GM18861 (cell line): ENCODE measurements around the gene HES1.

Experiments
- ATAC-seq: cut with Tn5 transposase; IDR thresholded peaks from one replicate; pipeline ENCODE4 v1.9.1; 2021; ENCODE audit not compliant: unreplicated experiment

HES1 gene

DNA sequence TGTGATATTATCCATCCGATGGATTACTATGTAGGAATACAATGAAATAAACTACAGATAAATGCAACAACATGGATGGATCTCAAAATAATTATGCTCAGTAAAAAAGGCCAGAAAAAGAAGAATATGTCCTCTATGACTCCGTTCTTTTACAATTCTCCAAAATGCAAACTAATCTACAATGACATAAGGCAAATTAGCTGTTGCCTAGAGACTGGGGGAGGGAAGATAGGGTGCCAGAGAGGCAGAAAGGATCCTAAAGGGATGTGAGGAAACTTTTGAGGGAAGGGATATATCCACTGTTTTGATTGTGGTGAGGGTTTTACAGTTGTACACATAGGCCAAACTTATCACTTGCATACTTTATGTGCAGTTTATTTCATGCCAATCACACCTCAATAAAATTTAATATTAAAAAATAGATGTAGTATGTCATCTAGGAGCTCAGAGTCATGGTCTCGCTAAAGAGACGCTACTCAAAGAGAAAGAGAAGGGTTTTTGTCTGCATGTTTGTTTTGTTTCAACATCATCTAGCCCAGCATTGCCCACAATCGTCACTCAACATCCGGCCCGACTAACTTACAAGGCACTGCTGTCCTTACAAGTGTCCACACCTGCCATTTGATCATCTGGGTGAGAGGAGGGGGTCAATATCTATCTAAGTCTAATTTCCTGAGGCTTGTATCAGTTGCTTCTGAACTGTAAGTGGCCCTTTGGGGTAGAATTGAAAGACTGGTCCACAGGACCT, 29.5 kb downstream of the HES1 start:
- no peak for ATAC-seq

DNA sequence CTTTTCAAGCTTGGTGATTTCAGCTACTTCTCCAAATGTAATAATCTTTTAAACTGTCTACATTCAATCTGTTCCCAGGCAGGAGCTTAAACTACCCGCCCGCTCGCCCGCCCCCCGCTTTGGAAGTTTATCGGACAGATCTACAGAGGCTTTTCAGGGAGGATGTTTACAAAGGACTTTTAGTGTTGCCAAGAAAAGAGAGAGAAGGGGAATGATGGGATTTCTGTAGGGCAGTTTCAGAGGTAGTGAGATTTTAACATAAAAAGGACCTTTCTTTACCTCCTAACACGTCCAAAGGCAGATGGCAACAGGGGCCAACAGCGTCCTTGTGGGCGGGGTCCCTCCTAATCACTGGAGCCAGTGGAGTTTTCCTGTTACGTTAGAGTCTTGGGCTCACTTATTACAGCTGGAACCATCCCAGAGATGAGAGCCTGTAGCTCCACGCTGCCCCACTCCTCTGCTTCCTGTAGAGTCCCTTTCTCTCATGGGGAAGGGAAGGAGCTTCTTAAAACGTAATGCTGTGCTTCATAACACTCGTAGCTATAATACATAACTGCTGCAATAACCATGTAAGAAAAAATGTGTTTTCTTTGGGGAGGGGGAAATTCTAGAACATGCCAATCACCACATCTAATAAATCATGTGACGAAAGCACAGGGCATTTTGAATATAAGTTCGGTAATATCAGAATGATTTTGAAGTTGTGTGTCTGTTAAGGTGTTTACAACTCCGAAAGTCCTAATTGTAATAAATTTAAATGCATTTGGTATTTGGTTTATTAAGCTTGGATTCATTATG, 30.9 kb downstream of the HES1 start:
- ATAC-seq, result no peak

DNA sequence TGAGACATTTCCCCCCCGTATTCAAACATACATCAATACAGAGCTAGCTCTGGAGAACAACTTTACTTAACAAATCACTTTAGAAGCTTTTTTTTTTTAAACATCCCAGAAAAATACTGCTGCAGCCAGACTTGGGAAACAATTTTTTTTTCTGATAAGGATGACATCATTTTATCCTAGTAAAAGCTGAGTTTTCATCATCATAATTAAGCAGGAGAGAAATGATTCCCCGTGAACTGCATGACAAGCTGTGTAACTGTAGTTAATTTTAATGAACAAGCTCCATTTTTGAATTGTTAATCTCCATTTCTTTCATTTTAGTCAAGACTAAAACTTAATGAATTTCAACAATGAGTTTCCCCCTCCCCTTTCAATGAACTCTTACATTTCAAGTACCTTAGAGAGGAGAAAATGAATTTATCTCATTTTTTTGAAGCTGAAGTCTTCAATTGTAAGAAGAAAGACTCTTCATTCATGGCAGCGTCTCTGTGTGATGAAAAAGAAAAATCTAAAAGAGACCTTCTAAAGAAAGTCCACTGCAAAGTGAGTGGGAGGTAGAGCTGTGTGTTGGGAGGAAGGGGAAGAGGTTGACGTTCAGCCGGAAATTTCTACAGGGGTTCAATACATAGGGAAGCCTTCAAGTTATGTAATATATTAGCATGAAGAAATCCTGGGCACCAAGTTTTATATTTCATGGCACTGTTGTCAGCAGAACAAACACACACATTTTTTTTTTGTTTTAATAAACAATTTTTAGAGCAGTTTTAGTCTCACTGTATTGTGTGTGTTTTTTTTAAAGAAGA, 31.7 kb downstream of the HES1 start:
- ATAC-seq, result no peak

DNA sequence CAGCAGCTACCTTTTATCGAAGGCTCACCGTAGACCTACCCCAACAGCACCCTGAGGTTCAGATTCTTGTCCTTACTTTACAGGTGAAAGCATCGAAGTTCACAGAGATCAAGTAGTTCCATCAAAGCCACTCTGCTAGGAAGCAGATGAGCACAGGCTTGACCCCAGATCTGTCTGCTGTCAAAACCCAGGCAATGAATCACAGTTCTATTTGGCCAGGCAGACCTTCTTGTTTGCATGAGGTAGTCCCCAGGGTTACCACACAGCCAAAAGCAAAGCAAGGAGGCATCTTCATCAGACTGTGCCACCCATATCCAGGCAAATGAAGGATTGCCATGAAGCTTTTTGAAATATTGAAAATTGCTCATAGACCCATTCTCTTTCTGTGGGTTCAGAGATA, 33.0 kb downstream of the HES1 start:
- no peak for ATAC-seq

DNA sequence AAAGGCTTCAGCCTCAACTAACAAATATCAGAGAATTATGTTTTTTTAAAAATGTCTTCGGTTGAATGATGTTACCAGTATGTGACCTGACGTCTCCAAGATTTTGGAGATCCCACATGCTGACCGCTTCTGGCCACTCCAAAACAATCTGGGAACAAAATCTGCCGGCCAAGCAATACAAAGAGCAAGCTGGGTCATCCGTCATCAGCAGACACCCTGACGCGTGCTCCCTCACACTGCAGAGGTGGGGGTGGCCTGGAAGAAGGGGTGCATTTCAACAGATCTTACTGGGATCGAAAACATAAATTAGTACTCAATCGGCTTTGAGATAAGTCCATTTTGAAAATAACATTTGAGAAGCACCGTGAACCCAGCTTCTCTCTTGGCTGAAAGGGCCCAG, 33.6 kb downstream of the HES1 start:
- ATAC-seq, result no peak

DNA sequence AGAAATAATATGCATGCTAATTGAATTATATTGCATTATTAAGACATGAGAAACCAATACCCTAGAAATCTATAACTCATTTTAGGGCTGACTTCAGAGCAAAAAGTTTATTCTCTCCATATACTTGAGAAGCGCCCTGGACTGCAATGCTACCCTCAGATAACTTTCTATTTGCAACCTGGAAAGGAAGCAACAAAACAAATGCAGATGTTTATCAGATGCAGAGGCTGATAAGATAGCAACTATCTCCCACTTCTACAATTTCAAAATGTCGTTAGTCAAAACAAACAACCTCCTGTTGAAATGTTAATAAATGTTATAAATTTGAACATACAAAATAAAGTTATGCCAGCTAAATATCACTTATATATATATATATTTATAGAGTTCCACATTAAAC, 34.8 kb downstream of the HES1 start:
- ATAC-seq, result no peak

DNA sequence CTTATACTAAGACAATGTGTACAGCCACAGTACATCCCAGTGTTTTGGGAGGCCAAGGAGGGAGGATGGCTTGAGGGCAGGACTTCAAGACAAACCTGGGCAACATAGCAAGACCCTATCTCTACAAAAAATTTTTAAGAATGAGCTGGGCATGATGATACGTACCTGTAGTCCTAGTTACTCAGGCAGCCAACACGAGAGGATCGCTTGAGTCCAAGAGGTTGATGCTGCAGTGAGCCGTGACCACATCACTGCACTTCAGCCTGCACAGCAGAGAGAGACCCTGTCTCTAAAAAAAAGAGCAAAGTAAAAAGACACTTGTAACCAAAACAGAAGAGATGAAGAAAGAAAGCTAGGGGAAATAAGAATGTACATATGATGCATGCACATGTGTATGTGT, 38.5 kb downstream of the HES1 start:
- ATAC-seq, result no peak

DNA sequence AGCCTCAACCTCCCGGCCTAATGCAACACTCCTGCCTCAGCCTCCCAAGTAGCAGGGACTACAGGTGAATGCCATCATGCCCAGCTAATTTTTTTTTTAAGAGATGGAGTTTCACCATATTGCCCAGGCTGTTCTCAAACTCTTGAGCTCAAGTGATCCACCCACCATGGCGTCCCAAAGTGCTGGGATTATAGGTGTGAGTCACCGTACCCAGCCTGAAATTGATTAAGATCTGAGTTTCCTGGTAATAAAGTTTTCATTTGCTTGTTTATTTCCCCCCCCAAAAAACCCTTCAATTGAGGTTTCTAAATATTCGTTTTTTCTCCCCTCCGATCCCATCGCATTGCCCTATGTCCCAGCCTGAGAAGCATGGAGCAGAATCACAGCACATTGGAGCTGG, 39.0 kb downstream of the HES1 start:
- no peak for ATAC-seq

DNA sequence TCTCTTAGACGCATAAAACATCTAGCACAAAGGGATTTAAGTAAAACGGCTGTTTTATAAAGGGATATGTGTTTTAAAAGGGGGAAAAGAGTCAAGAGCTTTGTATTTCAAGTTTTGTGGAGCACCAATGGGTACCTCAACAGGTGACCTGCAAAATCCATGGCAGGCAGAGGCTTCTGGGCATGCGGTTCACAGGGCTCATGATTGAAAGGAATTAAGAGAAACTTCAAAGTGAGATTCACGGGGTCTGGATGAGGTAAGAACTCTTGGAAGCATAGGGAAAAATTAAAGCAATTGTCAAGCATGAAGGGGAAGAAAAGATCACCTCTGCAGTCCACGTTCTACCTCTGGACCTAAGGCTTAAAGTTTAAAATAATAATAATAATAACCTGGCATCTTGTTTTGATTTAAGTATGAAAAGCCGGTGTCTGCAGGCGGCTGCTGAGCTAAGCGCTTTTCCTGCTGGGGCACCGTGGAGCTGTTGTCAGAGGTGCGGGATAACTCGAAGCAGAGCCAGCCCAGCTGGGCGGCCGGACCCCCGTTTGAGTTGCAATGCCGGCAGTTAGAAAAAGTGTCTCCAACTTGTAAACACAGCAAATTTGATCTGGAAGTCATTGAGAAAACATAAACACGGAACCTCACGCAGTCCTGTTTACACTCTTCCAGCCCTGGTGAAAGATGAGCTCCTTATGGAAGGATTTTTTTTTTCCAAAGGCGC, 40.5 kb downstream of the HES1 start:
- ATAC-seq, result no peak

DNA sequence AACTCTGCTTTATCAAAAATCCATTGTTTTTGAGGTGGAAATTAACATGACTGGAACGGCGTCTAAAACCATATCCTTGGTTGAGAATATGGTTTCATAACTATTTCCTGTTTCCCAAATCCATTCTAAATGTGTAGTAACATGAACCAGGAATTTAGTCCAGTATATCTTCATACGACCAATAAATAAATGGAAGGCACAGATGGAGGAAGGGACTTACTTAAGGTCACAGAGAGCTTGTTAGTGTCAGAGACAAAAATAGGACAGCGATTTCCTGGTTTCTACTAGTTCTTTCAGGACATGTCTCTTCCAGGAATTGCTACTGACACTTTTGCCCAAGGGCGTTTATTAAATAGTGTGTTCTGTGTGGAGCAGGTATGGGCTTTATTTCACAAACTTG, 41.2 kb downstream of the HES1 start:
- ATAC-seq, result no peak

DNA sequence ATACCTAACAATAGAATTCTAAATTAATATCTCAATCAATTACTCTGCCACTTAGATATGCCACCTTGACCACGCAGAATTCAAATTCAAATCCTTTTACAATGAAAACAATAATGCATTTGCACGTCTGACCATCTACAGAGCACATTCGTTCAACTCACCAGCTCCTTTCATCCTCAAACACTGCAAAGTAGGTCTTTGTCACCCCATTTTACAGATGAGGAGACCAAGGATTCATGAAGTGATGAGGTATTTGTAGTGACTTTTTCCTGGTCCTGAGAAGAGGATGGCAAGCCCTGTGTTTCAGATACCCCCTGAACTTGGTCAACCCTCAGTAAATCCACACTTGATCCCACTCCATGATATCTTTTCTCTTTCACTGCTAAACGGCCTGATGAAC, 42.2 kb downstream of the HES1 start:
- no peak for ATAC-seq

DNA sequence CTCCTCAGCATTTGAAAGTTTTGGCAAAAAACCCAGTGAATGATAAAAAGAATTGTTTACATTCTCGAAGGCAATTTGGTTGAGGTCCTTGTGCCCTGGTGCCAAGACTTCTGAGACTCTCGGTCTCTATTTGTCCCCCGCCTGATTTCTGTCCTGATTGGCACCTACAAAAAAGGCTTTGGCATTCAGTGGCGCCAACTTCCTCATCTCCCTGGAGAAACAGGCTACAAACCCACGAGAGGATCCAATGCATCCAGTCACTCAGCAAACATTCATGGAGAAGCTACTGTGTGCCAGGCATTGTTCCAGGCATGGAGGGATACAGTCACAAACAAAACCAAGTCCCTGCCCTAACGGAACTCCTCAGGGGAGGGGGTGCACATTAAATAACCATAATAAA, 42.7 kb downstream of the HES1 start:
- no peak for ATAC-seq

DNA sequence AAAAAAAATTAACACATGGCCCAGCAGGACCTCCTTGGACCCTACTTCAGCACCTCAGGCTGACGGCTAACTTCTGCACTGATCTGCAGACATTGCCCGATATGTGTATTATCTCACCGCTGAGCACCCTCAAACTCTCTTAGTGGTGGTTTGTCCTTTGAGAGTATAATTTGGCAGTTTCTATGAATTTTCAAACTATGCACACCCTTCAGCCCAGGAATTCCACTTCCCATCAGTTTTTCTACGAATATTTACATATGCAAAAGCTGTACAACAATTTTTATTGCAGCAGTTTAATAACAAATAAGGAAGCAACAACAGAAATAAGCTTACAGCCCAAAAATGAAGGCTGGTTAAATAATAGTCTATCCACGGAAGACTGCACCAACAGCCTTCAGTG, 44.6 kb downstream of the HES1 start:
- ATAC-seq, result no peak

DNA sequence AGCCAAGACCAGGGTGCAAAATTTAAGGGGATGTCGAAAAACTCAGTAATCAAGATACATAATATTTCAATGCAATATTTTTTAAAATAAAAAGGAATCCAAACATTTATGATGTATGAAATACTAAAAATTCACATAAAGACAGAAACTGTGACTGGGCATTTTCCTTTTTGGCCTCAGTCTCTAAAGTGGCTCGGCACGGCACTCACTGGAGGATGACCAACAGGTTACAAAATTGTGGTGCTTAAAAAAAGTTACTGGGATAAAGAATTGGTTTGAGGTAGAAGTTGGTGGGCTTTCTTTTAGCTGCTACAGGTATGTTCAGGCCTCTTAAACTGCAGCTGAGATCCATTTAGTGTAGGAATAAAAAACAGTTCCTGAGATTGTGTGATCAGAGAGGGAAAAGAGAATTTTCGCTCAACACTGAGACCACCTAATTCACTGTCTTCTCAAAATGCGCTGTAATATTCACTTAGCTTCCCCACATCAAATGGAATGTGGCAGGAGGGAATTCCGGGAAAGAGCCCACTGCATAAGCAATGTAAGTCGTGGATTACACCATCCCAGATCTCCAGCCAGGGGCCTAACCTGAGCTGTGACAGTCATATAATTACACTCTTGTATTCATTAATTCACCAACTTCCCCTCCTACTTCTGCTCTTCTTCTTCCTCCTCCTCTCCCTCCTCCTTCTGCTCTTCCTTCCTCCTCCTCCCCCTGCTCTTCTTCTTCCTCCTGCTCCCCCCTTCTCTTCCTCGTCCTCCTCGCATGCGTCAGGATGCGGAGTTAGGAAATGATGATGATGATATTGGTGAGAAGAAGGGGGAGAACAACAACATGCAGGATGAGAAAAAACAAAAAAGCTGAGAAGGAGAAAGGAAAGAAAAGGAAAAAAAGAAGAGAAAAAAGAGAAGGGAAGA, 45.9 kb downstream of the HES1 start:
- ATAC-seq, result no peak

DNA sequence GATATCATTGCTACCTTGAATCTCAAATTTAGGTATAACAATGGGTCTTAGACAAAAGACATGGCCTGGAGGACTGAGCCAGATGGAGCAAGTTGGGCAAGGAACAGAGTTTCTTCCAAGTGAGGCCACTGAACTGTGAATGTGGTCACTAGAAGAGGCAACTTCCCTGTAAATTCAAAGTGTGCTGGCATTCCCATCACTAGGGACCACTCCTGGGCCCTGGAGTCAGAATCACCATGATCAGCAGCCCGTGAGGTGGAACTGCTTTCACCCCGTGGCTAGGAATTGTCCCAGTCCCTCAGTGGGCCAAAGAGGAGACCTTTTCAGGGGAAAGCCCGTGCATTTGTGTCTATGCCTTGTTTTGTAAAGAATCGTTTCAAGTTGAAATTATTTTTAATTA, 47.3 kb downstream of the HES1 start:
- ATAC-seq, result no peak

DNA sequence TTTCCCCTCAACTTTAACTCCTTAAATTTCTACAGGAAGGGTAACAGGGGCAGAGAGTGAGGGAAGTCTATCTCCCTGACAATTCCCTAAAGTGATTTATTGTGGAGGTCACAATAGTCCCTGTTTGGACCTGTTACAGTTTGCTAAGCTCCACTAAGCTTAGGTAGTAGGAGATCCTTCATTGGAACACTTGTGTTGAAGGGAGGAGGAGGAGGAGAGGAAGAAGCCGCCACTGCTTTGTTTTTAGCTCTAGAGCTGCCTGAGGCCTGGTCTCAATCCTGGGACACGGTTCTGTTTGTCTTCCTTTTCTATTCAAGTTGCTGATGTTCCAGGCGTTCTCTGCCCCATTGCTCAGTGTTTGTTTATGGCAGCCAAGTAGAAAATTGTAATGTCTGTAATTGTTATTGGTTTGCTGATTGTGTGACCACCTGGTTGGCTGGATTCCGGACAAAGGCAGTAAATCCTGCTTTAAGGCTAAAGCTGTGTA, 48.4 kb downstream of the HES1 start:
- no peak for ATAC-seq

DNA sequence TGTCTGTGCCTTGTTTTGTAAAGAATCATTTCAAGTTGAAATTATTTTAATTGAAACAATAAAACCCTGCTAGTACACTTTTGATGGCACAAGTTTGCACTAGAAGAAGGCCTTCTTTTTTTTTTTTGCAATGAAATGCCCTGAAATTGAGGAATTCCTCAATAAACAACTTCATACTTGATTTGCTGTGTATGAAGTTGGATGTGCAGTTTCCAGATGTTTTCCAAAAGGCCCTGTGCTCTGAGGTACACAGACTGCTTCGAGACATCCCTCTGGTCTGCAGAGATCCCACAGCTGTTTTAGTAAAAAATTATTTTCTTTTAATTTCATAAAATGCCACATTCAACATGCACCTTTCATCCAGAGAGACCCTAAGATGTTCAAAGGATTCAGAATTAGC, 48.9 kb downstream of the HES1 start:
- no peak for ATAC-seq

DNA sequence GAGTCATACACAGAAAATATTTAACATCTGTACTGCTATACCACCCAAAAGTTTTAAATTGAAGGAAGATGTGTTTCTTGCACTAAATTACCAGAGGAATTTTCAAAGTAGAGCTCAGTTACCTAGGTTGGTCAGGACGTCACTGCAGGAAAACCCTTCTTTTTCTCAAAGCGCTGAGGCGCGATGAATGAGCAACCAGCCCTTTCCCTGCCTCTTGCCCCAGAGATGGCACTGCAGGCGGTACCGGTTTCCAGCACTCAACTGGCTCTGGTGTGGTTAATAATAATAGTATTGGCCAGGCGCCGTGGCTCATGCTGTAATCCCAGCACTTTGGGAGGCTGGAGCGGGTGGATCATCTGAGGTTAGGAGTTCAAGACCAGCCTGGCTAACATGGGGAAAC, 49.3 kb downstream of the HES1 start:
- no peak for ATAC-seq

DNA sequence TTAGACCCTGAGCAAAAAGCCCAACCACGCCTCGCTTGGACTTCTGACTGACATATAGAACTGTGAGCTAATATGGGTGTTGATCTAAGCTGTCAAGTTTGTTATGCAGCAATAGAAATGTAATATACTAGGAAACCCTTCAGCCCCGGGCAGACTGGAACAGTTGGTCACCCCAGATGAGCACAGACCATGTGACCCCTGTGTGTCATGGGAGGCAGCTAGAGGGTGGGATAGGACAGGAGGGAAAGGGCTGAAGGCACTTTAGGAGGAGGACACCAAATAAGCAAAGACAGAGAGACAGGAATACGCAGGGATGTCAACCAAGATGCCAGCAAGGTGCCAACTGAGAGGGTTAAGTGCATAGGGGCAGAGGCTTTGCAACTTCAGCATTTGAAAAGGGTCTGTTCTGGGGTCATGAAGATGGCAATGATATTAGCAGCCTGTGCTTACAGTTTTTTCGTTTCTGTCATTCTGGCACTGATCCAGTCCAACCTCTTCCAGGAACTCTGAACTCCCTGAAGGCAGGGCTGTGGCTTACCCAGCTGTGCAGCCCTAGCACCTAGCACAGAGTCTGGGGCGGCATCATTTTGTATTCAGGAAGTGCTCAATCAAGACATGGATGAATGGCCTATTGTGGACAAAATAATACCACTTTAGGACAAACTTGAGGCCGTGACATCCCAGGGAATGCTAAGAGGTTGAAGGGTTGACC, 51.4 kb downstream of the HES1 start:
- no peak for ATAC-seq
